GM21737 (cell line): ENCODE results near the gene KRTAP10-6.
"Not testable (repeated sequence)": the region's sequence is repeated elsewhere in the genome, so short reads cannot be mapped to it uniquely, and the experiment has no call there.

ENCODE experiments used
- ATAC-seq: cut with Tn5 transposase; IDR thresholded peaks from one replicate; pipeline ENCODE4 v1.9.1; 2021; ENCODE audit warnings: mild to moderate bottlenecking, moderate library complexity; ENCODE audit not compliant: unreplicated experiment

Gene KRTAP10-6

GRCh38 chr21:44600118-44600978, 8.0 kb upstream of the KRTAP10-6 start, which contains the start of gene KRTAP10-7:
Gene KRTAP10-7, plus strand, starts transcription at chr21:44600597. Its CDS starts 25 bp downstream, at chr21:44600622.
- not testable (repeated sequence) for ATAC-seq

DNA sequence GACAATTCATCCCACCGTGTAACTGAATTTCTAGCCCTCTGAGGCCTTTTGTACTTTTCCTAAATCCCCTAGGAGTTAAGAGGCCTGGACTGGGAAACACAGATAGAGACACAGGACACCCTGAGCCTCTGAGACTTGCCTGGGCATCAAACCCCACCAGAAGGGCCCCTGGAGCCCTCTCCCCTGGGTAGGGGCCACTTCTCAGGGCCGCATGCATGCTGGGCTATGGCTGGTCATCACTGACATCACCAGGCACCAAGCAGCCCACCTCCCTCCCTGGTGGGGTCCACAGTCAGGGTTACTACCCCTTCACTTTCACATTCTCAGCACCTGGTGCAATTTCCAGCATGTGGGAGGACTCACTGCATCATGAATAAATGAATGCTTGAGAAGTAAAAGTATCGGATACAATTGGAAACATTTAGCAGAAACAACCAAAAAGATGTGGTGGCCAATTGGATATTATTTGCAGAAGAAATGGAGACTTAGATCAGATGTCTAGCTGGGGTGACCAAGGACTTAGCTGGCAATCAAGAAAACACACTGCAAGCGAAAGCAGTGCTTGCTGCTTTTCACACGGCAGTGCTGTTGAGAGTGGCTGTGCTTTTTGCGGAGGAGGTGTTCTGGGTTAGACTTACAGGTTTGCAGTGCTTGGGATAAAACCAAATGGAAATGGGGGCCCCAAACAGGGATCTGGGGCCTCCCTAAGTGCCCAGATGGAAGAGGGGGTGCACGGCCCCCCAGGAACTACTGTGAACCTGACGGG, 7.1 kb upstream of the KRTAP10-6 start:
- no peak for ATAC-seq

- no peak for ATAC-seq
Measured at GRCh38 chr21:44598061-44598460, 5.8 kb upstream of the KRTAP10-6 start.

- ATAC-seq, result no peak
Measured at GRCh38 chr21:44596068-44596725, 3.9 kb upstream of the KRTAP10-6 start.

DNA sequence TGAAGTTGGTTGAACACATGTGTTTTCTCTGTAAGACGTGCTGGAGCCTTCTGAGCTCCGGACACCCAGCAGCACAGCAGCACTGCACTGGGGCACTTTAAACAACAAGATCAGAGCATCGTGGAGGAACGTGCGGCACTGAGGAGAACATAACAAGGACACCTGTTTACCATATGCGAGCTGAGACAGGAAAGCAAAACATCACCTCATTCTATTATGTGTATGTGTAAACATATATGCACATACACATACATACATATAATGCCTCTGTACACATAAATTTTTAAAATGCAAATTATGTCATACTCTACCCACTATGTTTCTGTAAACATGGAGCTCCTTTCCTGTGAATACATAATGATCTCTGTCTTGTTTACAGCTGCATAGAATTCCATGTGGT, 3.2 kb upstream of the KRTAP10-6 start:
- no peak for ATAC-seq

- ATAC-seq, result no peak
Measured at GRCh38 chr21:44594406-44594916, 2.2 kb upstream of the KRTAP10-6 start.

- ATAC-seq, result no peak
Measured at GRCh38 chr21:44593598-44594405, 1.5 kb upstream of the KRTAP10-6 start.

DNA sequence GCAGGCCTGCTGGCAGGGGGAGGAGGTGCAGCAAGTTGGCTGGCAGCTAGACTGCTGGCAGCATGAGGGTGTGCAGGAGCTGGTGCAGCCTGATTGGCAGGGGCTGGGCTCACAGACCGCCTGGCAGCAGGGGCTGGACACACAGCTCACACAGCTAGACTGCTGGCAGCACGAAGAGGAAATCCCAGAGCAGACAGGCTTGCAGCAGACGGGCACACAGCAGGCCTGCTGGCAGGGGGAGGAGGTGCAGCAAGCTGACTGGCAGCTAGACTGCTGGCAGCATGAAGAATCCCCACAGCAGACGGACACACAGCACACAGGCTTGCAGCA, 539 bp downstream of the KRTAP10-6 start:
- ATAC-seq, result not testable (repeated sequence)

DNA sequence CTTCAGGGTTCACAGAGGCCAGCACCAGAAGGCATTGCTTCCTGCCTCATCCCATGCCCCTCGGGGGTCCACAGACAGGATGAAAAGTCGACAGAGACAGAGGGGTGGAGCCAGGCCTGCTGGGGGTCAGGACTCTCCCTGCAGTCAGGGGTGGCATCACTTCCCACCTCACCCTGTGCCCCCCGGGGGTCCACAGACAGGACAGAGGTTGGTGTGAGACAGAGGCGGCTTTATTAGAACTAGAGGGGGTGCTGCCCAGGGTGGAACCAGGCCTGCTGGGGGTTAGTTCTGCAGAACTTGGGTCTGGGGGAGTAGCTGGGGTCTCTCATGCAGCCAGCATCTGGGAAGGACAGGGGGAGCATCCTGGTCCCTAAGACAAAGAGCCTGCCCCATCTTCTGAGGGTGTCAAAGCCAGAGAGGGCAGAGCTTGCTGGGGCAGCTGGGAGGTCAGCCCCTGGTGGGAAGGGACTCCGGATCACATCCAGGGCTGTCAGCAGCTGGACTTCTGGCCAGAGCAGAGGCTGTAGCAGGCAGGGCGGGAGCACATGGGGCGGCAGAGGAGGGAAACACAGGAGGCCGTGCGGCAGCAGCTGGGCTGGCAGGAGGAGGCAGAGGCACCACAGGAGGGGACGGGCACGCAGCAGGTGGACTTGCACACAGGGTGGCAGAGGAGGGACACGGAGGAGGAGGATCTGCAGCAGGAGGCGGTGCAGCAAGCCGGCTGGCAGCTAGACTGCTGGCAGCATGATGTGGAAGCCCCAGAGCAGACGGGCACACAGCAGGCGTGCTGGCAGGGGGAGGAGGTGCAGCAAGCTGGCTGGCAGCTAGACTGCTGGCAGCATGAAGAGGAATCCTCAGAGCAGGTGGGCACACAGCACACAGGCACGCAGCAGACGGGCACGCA, 1.2 kb downstream of the KRTAP10-6 start:
- not testable (repeated sequence) for ATAC-seq

DNA sequence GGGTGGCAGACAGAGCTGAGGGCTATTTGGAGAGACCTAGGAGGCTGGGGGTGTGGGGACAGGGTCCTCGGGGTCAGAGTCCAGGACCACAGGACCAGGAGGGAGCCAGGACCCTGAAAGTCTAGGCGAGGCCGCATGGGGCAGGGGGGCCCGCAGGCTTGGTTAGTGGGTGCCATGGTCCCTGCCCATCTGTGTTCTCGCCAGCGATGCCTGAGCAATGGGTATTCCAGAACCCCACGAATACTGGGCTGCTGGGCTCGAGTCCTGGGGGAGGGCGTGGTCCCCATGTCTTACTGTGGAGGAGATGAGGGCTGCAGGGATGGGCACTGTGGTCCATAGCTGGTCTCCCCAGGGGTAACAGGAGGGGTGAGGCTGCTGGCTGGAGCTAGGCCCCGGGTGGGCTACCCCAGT, 2.0 kb downstream of the KRTAP10-6 start:
- no peak for ATAC-seq

GRCh38 chr21:44589586-44590305, 2.6 kb downstream of the KRTAP10-6 start:
- ATAC-seq, result no peak

- ATAC-seq, result no peak
Measured at GRCh38 chr21:44589094-44589493, 3.2 kb downstream of the KRTAP10-6 start.

DNA sequence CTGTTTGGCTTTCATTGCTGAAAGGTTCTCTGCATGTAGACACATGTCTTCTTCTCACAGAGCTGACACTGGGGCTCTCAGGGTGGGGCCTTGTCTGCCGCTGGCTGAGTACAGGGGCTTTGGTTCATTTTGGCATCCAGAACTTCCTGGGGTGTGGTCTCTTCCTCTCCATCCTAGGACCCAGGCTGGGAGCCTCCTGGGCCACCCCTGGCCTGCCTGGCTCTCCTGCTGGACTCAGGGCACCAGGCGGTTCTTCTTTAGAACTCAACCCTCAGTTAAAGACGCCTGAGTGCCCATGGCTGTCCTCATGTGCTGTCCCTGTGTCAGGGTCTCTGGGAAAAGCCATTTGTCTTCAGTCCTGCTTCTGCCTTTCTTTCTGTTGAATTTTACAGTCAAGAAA, 6.4 kb downstream of the KRTAP10-6 start:
- no peak for ATAC-seq

DNA sequence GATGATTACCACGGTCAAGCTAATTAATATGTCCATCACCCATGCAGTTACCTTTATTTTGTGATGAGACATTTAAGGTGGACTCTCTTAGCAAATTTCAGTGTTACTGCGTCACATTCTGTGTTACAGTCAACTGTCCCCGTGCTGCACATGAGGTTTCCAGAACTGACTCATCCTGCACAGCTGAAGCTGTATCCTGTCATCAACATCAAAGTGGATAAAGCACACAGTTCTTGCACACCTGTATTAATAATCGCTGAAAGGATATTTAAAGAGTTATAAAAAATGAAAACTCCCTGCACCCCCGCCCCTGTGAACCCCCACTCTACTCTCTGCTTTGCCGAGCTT, 8.5 kb downstream of the KRTAP10-6 start:
- no peak for ATAC-seq

- ATAC-seq, result no peak
Measured at GRCh38 chr21:44583089-44583799, 9.1 kb downstream of the KRTAP10-6 start.

- no peak for ATAC-seq
Measured at GRCh38 chr21:44582055-44582454, 10.2 kb downstream of the KRTAP10-6 start.

DNA sequence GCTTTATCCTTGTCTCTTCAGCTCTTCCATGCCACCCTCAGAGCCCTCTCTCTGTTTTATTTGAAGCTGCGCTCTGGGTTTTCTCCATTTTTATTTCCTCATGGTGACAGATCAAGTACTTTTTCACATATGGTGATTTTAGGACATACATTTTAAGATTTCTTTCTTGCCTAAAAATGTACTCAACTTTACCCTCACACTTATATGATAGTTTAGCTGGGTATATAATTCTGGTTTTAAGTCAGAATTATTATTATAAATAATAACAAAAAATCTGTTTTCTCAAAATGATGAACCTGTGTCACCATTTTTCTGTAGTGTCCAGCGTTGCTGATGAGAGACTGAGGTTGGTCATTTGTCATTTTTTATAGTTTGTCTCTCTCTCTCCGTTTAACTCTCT, 11.1 kb downstream of the KRTAP10-6 start:
- ATAC-seq, result no peak

GRCh38 chr21:44580231-44580821, 12.0 kb downstream of the KRTAP10-6 start, which contains the start of gene KRTAP10-5:
Gene KRTAP10-5, minus strand, starts transcription at chr21:44580604. Its CDS starts 26 bp downstream, at chr21:44580578.
- ATAC-seq, result not testable (repeated sequence)
